Measurements from ENCODE around the gene PMP22. TPM values are rescaled to one million over a fixed set of nuclear protein-coding genes. Genes with fewer than 3 reads are reported as not detected.

Gene PMP22
- total RNA-seq, 1 experiment from 2014 or later, result 2.6 TPM

GRCh38 chr17:15287538-15288267, 22.6 kb upstream of the PMP22 start:
- CTCF ChIA-PET, result no interaction called here

DNA sequence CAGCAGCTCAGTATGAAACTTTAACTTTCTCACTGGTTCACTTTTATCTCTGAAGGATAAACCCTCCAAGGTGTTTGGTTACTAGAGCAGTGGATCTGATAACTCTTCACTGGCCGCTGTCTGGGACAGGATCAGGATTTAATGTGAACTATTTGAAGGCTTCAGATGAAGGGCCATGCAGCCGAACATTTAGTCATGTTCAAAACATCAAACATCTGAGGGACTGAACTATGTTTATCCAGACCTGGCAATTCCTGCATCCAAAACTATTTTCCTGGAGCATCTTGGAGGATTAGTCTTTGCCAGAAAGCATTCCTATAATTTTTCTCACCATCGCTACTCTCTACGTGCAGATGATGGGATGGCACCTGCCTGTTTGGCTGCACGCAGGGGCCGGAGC, 20.3 kb upstream of the PMP22 start:
- no peaks in the 10 kb centered on the region for H3K36me3 ChIP-seq (ENCODE audit: low read depth)
- H3K4me3 ChIP-seq, result no peak overlapping the region
- H3K9me2 ChIP-seq (ENCODE audit: insufficient read depth), result no peaks in the 10 kb centered on the region
- ChIA-PET CTCF (no interaction called here), POLR2A (ENCODE audit: unreplicated experiment) (no interaction called here)
- no peak overlapping the region for H3K27ac ChIP-seq
- no peaks in the 10 kb centered on the region for H3K9me3 ChIP-seq (ENCODE audit: insufficient read depth, low read depth)
- no TSS peak for BruUV-seq (replicated peaks)
- no peaks in the 10 kb centered on the region for H3K79me2 ChIP-seq (ENCODE audit: low read depth)
- no peak for TF ChIP-seq EZH2 (IDR thresholded peaks at IDR 0.05; ENCODE audit: low read depth)
- DNase-seq, result no peak
- no peaks in the 10 kb centered on the region for H3K4me1 ChIP-seq (replicated peaks; ENCODE audit: insufficient read depth)
- intact Hi-C loops (cut with micrococcal nuclease; ENCODE audit: unreplicated experiment), result no loop called here
- H3K4me2 ChIP-seq, result no peak overlapping the region
- H3F3A ChIP-seq (ENCODE audit: insufficient read depth, low read depth), result no peaks in the 10 kb centered on the region
- no peak overlapping the region for H2AFZ ChIP-seq
- no peaks in the 10 kb centered on the region for H4K20me1 ChIP-seq (ENCODE audit: insufficient read depth)
- H3K27me3 ChIP-seq (ENCODE audit: insufficient read depth, low read depth), result no peaks in the 10 kb centered on the region; the same call in 1 of the 2 replicates

More at GRCh38 chr17:15287538-15288267, 22.6 kb upstream of the PMP22 start:
- no peak overlapping the region for H3K27ac ChIP-seq
- TF ChIP-seq EZH2 (IDR thresholded peaks at IDR 0.05; ENCODE audit: low read depth), result no peak
- TF ChIP-seq CTCF (conservative IDR thresholded peaks at IDR 0.05), result no peak
- POLR2A ChIA-PET (ENCODE audit: unreplicated experiment), result no interaction called here
- no peaks in the 10 kb centered on the region; the same call in 1 of the 2 replicates for H3K27me3 ChIP-seq (ENCODE audit: insufficient read depth, low read depth)
- no peak overlapping the region for H2AFZ ChIP-seq
- H3K4me3 ChIP-seq, result no peak overlapping the region
- no peak for DNase-seq
- intact Hi-C loops (cut with micrococcal nuclease; ENCODE audit: unreplicated experiment), result no loop called here
- no peaks in the 10 kb centered on the region for H3K36me3 ChIP-seq (ENCODE audit: low read depth)
- H3K9me2 ChIP-seq (ENCODE audit: insufficient read depth), result no peaks in the 10 kb centered on the region
- no TSS peak for BruUV-seq (replicated peaks)
- H3K79me2 ChIP-seq (ENCODE audit: low read depth), result no peaks in the 10 kb centered on the region
- H3F3A ChIP-seq (ENCODE audit: insufficient read depth, low read depth), result no peaks in the 10 kb centered on the region
- H3K4me2 ChIP-seq, result no peak overlapping the region
- no peaks in the 10 kb centered on the region for H4K20me1 ChIP-seq (ENCODE audit: insufficient read depth)
- H3K4me1 ChIP-seq (replicated peaks; ENCODE audit: insufficient read depth), result no peaks in the 10 kb centered on the region
- H3K9me3 ChIP-seq (ENCODE audit: insufficient read depth, low read depth), result no peaks in the 10 kb centered on the region

DNA sequence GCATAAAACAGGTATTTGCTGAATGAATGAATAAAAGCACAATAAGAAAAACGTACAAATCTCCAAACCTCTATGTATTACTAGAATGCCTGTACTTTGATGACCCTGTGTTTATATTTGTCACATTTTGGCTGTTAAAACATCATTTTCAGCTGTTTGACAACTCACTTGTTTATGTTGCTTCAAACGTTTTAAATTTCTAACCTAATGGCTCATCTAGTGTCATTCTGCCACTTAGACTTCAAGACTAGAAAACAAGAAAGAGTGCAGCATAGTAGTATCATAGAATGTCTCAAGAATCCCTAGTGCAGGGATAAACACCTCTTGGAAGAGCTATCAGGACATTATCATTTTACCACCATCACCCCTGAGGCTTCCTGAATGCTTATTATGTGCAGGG, 19.4 kb upstream of the PMP22 start:
- Histone ChIP-seq H2AFZ (no peak overlapping the region), H4K20me1 (ENCODE audit: insufficient read depth) (no peaks in the 10 kb centered on the region), H3K4me2 (no peak overlapping the region), H3K27me3 (ENCODE audit: insufficient read depth, low read depth) (no peaks in the 10 kb centered on the region; the same call in 1 of the 2 replicates), H3K79me2 (ENCODE audit: low read depth) (no peaks in the 10 kb centered on the region), H3K4me1 (replicated peaks; ENCODE audit: insufficient read depth) (no peaks in the 10 kb centered on the region), H3F3A (ENCODE audit: insufficient read depth, low read depth) (no peaks in the 10 kb centered on the region), H3K9me3 (ENCODE audit: insufficient read depth, low read depth) (no peaks in the 10 kb centered on the region), H3K27ac (no peak overlapping the region), H3K36me3 (ENCODE audit: low read depth) (no peaks in the 10 kb centered on the region), H3K9me2 (ENCODE audit: insufficient read depth) (no peaks in the 10 kb centered on the region), H3K4me3 (no peak overlapping the region)
- BruUV-seq (replicated peaks), result no TSS peak
- ChIA-PET CTCF (no interaction called here), POLR2A (ENCODE audit: unreplicated experiment) (no interaction called here)
- TF ChIP-seq EZH2 (IDR thresholded peaks at IDR 0.05; ENCODE audit: low read depth) (no peak), CTCF (conservative IDR thresholded peaks at IDR 0.05) (no peak)
- intact Hi-C loops (cut with micrococcal nuclease; ENCODE audit: unreplicated experiment), result no loop called here
- DNase-seq, result no peak

- no peaks in the 10 kb centered on the region; the same call in 1 of the 2 replicates for H3K27me3 ChIP-seq (ENCODE audit: insufficient read depth, low read depth)
- no peak overlapping the region for H3K4me2 ChIP-seq
- DNase-seq, result no peak
- H4K20me1 ChIP-seq (ENCODE audit: insufficient read depth), result no peaks in the 10 kb centered on the region
- no peak overlapping the region for H2AFZ ChIP-seq
- H3F3A ChIP-seq (ENCODE audit: insufficient read depth, low read depth), result no peaks in the 10 kb centered on the region
- no peaks in the 10 kb centered on the region for H3K9me2 ChIP-seq (ENCODE audit: insufficient read depth)
- no peak overlapping the region for H3K4me3 ChIP-seq
- BruUV-seq (replicated peaks), result no TSS peak
- ChIA-PET POLR2A (ENCODE audit: unreplicated experiment) (no interaction called here), CTCF (no interaction called here)
- H3K27ac ChIP-seq, result no peak overlapping the region
- no peaks in the 10 kb centered on the region for H3K79me2 ChIP-seq (ENCODE audit: low read depth)
- H3K4me1 ChIP-seq (replicated peaks; ENCODE audit: insufficient read depth), result no peaks in the 10 kb centered on the region
- TF ChIP-seq CTCF (conservative IDR thresholded peaks at IDR 0.05) (no peak), EZH2 (IDR thresholded peaks at IDR 0.05; ENCODE audit: low read depth) (no peak)
- H3K36me3 ChIP-seq (ENCODE audit: low read depth), result no peaks in the 10 kb centered on the region
- H3K9me3 ChIP-seq (ENCODE audit: insufficient read depth, low read depth), result no peaks in the 10 kb centered on the region
- intact Hi-C loops (cut with micrococcal nuclease; ENCODE audit: unreplicated experiment), result no loop called here
Measured at GRCh38 chr17:15284107-15284506, 19.0 kb upstream of the PMP22 start.

Data from PC-9 (cell line).